ENCODE measurements around the gene OR2Z1.
"Not testable (repeated sequence)": the region's sequence is repeated elsewhere in the genome, so short reads cannot be mapped to it uniquely, and the experiment has no call there.

Gene OR2Z1

DNA sequence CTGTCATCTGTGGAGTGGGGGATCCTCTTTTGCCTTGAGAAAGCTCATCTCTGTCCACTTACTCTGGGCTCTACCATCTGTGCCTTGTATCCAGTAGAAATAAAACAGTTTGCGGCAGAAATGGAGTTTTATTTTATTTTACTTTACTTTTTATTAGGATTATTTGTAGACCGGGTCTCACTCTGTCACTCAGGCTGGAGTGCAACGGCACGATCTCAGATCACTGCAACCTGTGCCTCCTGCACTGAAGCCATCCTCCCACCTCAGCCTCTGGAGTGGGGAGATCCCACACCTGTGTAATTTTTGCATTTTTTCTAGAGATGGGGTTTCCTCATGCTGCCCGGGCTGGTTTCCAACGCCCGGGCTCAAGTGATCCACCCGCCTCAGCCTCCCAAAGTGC lies 47.8 kb downstream of the OR2Z1 start:
- H3K4me3 ChIP-seq (ENCODE audit: low read length in 2 of 2); H3K9me3 ChIP-seq (ENCODE audit: control insufficient read depth in 2 of 2, low read length in 2 of 2); H3K27ac ChIP-seq (ENCODE audit: low read length); H3K9ac ChIP-seq (ENCODE audit: low read length in 2 of 2); H3K27me3 ChIP-seq (ENCODE audit: control insufficient read depth in 1 of 2, insufficient read depth in 2 of 2, low read length in 2 of 2); H3K4me1 ChIP-seq (ENCODE audit: control insufficient read depth, insufficient read depth, low read length); H3K36me3 ChIP-seq (ENCODE audit: control insufficient read depth in 2 of 2, insufficient read depth in 2 of 2, low read length in 2 of 2): not testable (repeated sequence)

- H3K4me1 ChIP-seq (ENCODE audit: control insufficient read depth, insufficient read depth, low read length); H3K4me3 ChIP-seq (ENCODE audit: low read length in 2 of 2); H3K27ac ChIP-seq (ENCODE audit: low read length): not testable (repeated sequence)
Measured at GRCh38 chr19:8773587-8773986, 52.2 kb downstream of the OR2Z1 start.

More at GRCh38 chr19:8773587-8773986, 52.2 kb downstream of the OR2Z1 start:
- H3K9ac ChIP-seq (ENCODE audit: low read length in 2 of 2); H3K9me3 ChIP-seq (ENCODE audit: control insufficient read depth in 2 of 2, low read length in 2 of 2); H3K27me3 ChIP-seq (ENCODE audit: control insufficient read depth in 1 of 2, insufficient read depth in 2 of 2, low read length in 2 of 2); H3K36me3 ChIP-seq (ENCODE audit: control insufficient read depth in 2 of 2, insufficient read depth in 2 of 2, low read length in 2 of 2): not testable (repeated sequence)
